MV-4-11 (cell line): ENCODE results near the gene PDE6H.

Source experiments
- DNase-seq: peaks from one replicate; lab custom pipeline; 2025; lab: John Stamatoyannopoulos, UW

The PDE6H gene

DNA sequence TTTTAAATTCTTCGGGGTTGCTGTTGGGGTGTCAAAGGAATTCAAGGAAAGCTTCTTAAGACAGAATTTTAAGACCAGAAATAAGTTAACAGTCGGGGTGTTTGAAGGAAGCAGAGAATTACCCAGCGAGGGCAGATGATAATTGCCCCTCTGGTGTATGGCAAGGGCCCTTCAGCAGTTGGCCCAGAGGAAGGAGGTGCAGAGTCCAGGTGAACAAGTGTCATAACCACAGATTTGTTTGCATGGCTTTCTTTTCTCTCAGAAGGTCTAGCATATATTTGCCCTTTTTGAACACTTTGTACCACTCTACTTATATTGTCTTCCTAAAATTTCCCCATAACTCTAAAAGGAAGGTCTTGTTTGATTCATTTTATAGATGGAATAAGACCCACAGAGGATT, 1.8 kb downstream of the PDE6H start:
- no peak for DNase-seq

DNA sequence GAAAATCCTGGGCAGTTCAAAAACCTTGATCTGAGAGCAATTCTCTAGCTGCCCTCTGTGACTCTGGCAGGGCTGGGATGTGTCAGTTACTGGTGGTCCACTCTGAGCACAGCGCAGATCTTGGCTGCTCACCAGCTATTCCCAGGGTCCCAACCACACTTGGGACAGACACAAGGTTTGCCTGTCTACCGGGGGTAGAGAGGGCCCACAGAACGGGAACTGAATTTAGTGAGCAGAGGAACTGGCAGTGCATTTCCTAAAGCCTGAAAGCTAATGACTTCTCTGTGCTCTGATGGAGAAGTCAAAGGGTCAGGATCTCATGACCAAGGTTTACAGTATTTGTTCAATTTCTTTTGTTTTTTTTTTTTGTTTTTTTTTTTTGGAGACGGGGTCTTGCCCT, 2.6 kb downstream of the PDE6H start:
- DNase-seq, result peak; percentile 46

GRCh38 chr12:14976658-14977057, 3.8 kb downstream of the PDE6H start:
- DNase-seq, result no peak

GRCh38 chr12:14979468-14979867, 6.6 kb downstream of the PDE6H start:
- DNase-seq, result no peak

GRCh38 chr12:14981049-14981448, 8.2 kb downstream of the PDE6H start:
- peak; percentile 95 for DNase-seq

DNA sequence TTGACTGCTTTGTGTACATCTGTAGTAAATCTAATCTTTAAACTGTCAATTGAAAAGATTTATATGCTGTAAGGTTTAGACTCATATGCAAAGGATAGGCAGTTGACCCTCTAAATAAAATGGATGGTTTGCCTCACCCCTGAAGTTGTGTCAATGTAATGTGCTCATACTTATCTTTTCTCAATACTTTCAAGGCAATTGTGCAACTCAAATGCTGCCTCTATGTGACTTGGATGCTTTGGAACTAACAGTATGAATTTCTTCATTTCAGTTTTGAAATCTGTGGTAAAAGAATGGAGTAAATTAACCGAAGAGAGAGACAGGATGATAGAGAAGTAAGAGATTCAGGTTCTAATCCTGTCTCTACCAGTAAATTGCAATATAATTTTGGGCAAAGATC, 9.7 kb downstream of the PDE6H start:
- DNase-seq, result peak; percentile 94

- peak; percentile 50 for DNase-seq
Measured at GRCh38 chr12:14982991-14983390, 10.1 kb downstream of the PDE6H start.

GRCh38 chr12:14984036-14984435, 11.2 kb downstream of the PDE6H start:
- no peak for DNase-seq

DNA sequence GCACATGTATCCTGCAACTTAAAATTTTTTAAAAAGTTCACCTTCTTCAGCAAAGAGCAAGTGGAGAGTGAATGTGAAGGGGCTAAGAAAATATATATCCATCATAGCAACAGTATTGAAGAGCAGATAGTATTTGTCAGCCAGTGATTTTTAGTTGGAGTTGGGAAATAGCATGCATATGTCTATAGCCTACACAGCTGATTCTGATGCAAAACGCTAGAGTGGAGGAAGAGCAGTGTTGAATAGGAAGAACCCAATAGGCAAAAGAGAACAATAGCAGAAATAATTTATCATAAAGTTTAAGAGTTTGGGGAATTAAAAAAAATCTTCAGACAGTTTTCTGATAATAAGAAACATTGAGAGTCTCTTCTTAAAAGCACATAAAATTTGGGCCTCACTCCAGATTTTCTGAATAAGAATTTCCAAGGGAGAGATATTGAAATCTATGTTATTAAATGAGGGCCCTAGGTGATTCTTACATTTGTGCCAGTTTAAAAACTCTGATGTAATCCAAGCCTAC, 12.0 kb downstream of the PDE6H start:
- DNase-seq, result no peak

DNA sequence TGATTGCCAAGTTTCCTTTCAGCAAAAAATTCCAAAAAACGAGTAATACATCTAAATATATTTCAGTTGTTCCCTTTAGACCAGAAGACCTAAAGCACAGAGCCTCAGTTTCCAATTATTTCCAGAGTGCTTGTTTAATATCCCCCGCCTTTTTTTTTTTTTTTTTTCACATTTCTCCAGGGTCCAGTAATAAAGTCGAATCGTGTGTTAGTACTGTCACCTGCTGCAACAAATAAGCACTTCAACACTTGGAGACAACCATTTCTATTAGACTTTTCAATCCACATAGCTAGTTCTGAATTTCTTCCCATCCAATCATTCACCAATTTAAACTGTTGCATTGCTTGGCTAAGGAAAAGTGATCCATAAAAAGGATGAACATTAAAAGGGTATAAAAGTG, 13.6 kb downstream of the PDE6H start:
- no peak for DNase-seq

- peak; percentile 91 for DNase-seq
Measured at GRCh38 chr12:14988035-14988434, 15.2 kb downstream of the PDE6H start.

- peak; percentile 57 for DNase-seq
Measured at GRCh38 chr12:14989790-14990189, 16.9 kb downstream of the PDE6H start.

DNA sequence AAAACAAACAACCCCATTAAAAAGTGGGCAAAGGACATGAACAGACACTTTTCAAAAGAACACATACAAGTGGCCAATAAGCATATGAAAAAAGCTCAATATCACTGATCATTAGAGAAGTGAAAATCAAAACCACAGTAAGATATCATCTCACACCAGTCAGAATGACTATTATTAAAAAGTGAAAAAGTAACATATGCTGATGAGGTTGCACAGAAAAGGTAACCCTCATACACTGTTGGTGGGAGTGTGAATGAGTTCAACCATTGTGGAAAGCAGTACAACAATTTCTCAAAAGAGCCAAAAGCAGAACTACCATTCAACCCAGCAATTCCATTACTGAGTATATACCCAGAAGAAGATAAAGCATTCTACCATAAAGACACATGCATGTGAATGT, 18.2 kb downstream of the PDE6H start:
- DNase-seq, result no peak

DNA sequence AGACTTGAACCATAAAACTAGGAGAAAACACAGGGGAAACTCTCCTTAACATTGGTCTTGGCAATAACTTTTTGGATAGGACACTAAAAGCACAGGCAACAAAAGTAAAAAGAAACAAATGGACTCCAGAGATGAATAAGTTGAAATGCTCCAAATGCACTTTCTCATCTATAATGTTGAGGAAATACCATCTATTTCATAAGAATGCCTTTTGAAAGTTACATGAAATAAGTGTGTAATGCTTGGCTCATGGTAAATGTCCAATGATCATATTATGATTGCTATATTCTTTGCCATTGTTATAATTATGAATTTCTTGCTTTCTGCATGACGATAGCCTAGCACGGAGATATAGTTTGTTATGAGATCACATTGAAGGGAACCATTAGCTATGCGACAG, 19.8 kb downstream of the PDE6H start:
- DNase-seq, result no peak

DNA sequence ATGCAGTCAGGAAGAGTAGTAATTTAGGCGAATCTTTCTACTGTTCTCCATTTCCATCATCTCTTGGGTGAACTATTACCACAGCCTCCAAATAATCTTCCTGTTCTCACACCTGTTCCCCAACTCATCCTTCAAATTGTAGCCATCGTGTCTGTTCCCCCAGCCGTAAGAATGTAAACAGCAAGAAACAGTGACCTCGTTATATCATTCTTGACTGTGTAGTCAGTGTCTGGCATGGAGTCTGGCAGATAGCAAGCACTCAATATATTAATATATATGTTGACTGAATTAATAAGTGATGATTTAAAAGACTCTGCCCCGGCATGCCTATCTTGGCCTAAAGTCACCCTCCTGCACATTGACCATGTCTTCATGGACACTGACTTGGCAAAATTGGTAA, 20.3 kb downstream of the PDE6H start:
- DNase-seq, result no peak

GRCh38 chr12:14993537-14994266, 20.9 kb downstream of the PDE6H start:
- DNase-seq, result peak; percentile 83

DNA sequence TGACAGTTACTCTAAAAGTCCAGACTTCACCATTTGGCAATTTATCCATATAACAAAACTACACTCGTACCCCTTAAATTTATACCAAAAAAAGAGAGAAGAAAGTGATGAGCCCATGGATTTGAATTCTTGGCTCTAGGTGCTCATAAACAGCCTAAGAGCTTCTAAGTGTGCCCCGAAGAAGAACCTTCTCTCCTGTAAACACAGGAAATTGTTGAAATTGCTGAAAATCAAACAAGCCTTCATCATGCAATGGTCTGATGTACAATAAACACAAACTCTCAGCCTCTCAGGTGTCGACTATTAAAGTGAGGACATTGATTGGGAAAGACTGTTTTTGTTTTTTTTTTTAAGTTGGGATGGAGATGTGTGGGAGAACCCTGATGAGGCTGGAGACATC, 21.8 kb downstream of the PDE6H start:
- no peak for DNase-seq

GRCh38 chr12:14995583-14996425, 23.0 kb downstream of the PDE6H start:
- peak; percentile 64 for DNase-seq

DNA sequence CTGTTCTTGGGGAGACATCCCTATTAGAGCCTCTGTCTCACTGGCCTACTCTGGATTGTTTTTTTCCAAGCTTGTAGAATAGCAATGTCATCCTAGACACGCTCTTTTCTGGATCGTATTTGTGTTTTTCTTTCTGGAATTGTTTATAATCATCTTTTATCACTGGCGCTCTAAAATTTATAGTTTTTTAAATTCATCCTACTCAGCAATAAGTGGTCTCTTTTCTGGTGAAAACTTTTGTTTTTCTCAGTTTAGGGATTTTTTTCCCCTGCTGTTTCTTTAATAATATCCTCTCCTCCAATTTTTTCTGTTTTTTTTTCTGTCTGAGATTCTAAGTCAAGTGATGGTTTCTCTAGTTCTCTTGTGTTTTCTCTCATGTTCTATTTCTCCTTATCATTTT, 25.2 kb downstream of the PDE6H start:
- no peak for DNase-seq

GRCh38 chr12:14999021-14999694, 26.3 kb downstream of the PDE6H start:
- no peak for DNase-seq

DNA sequence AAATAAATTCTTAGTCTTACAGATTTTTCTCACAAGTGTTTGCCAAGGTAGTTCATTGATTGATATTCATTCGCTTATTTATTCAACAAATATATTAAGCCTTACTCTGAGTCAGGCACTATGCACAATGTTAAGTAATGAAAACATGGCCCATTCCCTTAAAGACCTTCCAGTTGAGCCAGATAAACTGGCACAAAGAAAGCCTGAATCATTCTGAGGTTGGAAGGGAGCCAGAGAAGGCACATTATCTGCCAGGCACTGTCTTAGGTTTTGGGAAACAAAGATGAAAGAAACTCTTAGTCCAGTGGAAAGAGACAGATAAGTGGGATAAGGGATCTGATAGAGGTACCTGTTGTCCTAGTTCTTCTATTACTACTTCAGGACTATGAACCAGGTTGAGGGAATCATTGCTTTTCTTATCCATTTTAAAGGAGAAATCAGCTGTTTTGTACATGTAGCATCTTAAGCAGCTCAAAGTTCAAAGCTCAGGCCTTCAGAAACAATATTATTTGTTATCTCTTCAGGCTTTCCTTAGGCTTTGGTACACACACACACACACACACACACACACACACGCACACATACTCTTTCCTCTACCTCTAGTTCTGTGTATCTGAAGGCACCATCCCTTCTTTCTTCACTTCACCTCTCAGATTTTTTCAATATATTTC, 27.0 kb downstream of the PDE6H start:
- no peak for DNase-seq

DNA sequence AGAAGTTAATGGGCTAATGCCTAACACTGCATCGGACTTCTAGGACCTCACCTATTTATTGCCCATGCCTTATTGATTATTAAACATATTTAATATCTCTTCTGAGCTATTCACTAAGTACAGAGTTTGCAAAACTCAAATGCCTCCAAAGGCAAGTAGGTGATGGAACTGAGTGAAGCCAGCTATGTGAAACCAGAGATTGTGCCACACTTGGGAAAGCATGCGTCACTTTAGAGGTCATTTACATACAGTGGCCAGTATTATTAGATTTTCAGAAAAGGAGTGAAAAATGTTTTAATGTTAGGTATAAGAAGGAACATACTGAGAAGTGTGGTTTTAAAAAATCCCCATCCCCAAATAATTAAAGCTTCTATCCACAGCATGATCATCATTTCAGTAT, 27.7 kb downstream of the PDE6H start:
- no peak for DNase-seq
